GM21529 (cell line): Measurements from ENCODE around the gene SDCBP2.

Source experiments
- ATAC-seq: cut with Tn5 transposase; IDR thresholded peaks from one replicate; pipeline ENCODE4 v1.9.1; 2021; ENCODE audit not compliant: unreplicated experiment

The SDCBP2 gene

DNA sequence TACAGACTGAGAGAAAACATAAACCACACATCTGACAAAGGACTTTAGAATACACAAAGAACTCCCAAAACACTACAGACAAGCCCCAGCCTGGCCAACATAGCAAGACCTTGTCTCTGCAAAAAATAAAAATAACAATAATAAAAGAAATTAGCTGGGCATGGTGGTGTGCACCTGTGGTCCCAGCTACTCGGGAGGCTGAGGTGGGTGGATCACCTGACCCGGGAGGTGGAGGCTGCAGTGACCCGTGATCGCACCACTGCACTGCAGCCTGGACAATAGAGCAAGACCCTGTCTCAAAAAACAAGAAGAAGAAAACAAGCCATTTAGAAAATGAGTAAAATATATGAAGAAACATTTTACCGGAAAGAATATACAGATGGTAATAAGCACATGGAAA, 13.1 kb downstream of the SDCBP2 start:
- ATAC-seq, result no peak

DNA sequence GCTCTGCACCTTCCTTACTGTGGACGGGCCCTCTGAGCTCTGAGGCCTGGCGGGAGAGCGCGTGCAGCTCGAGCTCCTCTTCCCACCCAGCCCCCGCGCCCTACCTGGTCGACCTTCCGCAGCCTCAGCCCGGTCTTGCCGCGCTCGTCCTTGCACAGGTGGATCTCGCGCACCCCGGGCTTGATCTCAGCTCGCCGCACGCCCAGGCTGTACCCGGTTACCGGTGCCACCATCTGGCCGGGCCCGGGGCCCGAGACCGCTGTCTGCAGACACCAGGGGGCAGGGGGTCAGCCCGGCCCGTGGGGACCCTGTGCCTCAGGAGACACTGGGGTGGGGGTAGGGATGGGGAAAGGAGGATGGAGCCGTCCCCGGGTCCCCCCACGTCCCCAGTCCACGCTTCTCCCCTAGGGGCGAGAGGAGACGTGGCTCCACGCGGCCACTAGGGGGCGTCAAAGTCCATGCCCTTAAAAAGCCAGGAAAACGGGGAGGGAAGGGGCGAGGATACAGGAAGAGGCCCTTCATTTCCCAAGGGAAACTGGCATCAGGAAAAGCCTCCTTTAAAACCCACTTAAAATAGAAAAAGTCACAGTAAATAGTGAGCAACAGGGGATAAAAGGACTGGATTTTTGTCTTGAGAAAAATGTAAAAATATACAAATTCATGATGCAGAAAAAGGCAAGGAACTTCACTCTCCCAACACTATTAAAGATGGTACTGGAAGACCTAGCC, 15.5 kb downstream of the SDCBP2 start:
- no peak for ATAC-seq

DNA sequence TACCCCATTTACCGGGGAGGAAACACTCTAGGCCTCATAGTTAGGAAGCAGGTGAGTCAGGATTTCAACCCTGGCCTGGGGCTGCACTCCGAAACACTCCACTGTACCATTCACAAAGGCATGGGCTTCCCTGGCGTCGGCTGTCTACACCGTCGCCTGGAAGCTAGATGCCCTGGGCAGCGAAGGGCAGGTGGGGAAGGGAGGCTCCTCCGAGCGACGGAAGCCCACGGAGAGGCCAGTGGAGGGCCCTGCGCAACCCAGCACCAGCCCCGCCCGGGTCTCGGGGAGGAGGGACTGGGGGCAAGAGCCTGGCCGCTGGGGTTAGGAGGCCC, 16.1 kb downstream of the SDCBP2 start:
- ATAC-seq, result no peak

DNA sequence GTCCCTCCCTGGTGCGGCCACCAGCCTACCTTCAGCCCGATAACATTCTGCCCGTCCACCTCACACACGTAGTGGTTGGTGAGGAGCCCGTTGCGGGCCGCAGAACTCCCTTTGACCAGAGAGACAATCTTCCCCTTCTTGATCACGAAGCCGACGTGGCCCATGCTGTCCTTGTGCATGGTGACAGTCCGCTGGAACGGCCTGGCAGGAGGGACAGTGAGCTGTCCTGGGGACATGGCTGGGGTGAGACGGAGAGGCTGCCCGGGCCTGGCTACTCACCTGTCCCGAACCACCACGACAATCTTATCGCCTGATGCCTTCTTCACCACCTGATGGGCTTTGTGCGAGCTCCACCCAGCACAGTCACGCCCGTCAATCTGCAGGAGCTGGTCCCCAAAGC, 16.6 kb downstream of the SDCBP2 start:
- ATAC-seq, result no peak

- no peak for ATAC-seq
Observed at GRCh38 chr20:1310506-1311190, 18.3 kb downstream of the SDCBP2 start.

- no peak for ATAC-seq
Observed at GRCh38 chr20:1310071-1310470, 18.9 kb downstream of the SDCBP2 start.

DNA sequence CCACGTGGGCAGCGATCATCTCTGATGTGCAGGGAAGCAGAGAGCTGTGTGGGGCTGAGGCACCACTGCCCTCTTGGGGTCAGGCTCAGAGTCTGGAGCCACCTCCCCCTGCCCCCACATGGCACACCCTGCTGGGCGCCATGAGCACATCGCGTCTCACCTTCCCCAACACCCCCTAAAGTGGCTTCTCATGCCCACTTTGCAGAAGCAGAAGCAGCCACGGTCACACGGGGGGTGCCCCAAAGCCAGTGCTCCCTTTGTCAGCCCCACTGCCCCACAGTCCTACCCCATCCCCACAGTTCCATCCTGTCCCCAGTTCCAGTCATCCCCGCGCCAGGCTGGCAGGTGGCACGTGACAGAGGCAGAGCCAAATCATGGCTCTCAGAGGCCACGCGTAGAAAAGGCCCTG, 19.5 kb downstream of the SDCBP2 start:
- no peak for ATAC-seq

- ATAC-seq, result no peak
Observed at GRCh38 chr20:1308702-1309095, 20.2 kb downstream of the SDCBP2 start.

DNA sequence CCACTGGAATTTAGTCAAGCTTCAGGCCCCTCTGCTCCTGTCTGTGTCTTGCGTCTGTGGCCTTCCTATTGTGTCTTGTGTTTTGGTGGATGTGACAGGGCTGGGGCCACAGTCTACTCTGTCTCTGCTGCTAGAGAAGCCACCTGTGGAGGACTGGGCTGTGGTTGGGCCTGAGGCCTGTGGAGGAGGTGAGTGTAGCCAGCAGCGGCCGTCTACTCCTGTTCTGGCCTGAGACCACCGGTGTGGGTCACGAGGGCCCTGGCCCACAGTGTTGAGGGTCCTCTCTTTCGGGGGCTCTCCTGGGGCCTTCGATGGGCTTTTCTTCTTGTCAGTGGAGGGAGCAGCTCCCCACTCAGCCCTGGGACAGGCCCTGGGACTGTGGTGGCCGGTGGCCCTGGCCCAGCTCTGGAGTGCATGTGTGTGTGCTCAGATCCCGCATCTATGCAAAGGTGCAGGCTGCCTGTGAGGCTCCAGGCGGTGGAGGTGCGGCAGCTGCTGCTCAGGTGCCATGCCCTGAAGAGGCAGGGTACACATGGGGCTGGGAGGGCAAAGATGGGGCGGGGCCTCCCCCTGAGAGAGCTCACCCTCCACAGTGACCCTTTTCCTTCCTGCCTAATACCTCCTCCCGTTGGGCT, 20.8 kb downstream of the SDCBP2 start:
- no peak for ATAC-seq

- no peak for ATAC-seq
Observed at GRCh38 chr20:1307571-1307971, 21.4 kb downstream of the SDCBP2 start.

DNA sequence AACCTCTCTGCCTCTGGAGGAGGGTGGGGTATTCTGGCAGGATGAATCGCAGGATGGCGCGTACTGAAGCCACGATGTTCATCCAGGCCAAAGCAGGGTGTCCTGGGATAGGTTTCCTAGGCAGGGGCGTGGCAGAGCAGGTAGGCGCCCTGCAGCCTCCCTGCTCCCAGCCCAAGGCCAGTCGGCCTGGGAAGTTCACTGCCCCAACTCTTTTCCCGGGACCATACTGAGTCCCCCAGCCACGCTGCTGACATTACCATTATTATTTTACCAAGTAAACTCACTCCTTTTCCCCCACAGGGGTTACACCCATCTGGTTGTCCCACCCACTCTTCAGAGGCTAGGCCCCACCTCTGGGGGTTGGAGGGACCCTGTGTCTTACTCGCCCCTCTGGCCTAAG, 21.8 kb downstream of the SDCBP2 start:
- no peak for ATAC-seq

- no peak for ATAC-seq
Observed at GRCh38 chr20:1306316-1307135, 22.4 kb downstream of the SDCBP2 start.

DNA sequence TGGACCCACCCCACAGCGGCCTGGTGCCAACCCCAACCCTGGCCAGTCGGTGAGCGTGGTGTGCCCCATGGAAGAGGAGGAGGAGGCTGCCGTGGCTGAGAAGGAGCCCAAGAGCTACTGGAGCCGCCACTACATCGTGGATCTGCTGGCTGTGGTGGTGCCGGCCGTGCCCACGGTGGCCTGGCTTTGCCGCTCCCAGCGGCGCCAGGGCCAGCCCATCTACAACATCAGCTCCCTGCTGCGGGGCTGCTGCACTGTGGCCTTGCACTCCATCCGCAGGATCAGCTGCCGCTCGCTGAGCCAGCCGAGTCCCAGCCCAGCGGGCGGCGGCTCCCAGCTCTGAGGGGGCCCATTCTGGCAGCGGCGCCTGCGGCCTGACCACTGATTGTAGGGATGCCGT, 23.2 kb downstream of the SDCBP2 start:
- no peak for ATAC-seq

- no peak for ATAC-seq
Observed at GRCh38 chr20:1304710-1305515, 24.0 kb downstream of the SDCBP2 start.

- ATAC-seq, result no peak
Observed at GRCh38 chr20:1302685-1303541, 26.0 kb downstream of the SDCBP2 start.

- ATAC-seq, result no peak
Observed at GRCh38 chr20:1301031-1301529, 27.9 kb downstream of the SDCBP2 start.

DNA sequence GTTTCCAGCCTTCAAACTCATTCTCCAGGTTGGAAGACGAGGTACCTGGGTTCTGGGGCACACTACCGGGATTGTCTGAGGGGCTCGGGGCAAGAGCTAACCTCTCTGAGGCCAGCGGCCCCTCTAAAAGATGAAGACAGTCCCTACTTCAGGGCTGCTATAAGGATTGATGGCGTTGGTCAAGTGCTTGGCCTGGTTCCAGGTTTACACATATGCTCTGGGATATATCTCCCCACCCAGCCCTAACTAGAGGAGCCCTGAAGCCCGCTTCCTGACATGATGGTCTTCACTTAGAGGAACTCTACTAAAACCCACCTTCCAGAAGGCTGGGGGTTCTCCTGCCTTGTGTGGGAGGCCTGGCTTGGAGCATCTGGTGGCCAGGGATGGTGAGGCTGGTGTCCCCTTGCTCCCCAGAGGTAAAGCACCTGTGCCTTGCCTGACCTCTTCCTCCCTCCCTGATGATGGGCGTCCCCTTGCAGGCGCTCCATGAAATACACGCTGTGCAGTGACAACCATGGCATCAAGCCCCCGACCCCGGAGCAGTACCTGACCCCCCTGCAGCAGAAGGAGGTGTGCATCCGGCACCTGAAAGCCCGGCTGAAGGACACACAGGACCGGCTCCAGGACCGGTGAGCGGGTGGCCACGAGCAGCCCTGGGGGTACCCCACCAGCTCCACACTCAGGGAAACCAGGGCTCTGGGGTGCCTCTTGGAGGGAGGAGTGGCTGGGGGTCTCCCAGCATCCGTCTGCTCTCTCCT, 28.7 kb downstream of the SDCBP2 start:
- no peak for ATAC-seq

GRCh38 chr20:1299522-1299921, 29.4 kb downstream of the SDCBP2 start:
- ATAC-seq, result no peak
